Lower leg skin (tissue), 3 donors: ENCODE results near the gene CRHBP.

Experiments used
- POLR2A ChIP-seq, 2 donors: fragments of 450-650 bp; IDR thresholded peaks; one replicate each; pipeline ENCODE4 v1.6.1; 2016 to 2017; ENCODE audit warnings: antibody characterized with exemption in 2 of 2, mild to moderate bottlenecking in 1 of 2, moderate library complexity in 1 of 2
- TF ChIP-seq, protein P1 (sequence below), 3 donors: fragments of 450-650 bp; IDR thresholded peaks; one replicate each; pipeline ENCODE4 v1.5.1; 2016; ENCODE audit warnings: antibody characterized with exemption in 3 of 3, mild to moderate bottlenecking in 3 of 3, moderate library complexity in 2 of 3

DNA sequence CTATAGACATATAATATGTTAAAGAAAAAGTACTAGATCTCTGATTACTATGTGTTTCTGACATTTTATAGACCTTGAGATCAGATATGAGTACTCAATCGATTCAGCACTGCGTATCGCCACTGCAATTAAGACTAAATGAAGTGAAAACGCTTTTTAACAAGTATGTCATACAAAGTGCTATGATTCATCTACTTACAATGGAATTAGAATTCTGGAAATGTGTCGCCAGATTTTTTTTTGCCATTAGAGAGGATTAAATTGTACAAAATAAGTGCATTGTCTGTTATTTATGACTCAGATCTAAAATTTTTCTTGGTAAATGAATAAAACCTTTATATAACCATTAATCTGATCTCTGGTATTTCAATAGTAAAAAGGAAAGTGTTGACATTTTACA, 57.4 kb downstream of the CRHBP start:
- TF ChIP-seq, protein P1, sequence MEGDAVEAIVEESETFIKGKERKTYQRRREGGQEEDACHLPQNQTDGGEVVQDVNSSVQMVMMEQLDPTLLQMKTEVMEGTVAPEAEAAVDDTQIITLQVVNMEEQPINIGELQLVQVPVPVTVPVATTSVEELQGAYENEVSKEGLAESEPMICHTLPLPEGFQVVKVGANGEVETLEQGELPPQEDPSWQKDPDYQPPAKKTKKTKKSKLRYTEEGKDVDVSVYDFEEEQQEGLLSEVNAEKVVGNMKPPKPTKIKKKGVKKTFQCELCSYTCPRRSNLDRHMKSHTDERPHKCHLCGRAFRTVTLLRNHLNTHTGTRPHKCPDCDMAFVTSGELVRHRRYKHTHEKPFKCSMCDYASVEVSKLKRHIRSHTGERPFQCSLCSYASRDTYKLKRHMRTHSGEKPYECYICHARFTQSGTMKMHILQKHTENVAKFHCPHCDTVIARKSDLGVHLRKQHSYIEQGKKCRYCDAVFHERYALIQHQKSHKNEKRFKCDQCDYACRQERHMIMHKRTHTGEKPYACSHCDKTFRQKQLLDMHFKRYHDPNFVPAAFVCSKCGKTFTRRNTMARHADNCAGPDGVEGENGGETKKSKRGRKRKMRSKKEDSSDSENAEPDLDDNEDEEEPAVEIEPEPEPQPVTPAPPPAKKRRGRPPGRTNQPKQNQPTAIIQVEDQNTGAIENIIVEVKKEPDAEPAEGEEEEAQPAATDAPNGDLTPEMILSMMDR (IDR thresholded peaks at IDR 0.05), result no peak
- no peak for TF ChIP-seq POLR2A (IDR thresholded peaks at IDR 0.05)
